Transverse colon (tissue), 4 donors: ENCODE results near the gene ROCK2. TPM values are rescaled to one million over a fixed set of nuclear protein-coding genes. Genes with fewer than 3 reads are reported as not detected.

Source experiments
- DNase-seq: peaks from one replicate; pipeline ENCODE4 v3.0.0-alpha.2; 2019
- H3K27ac ChIP-seq, 4 donors: fragments of 200-600 bp; sonication (generic); 2 replicates each; pipeline ENCODE4 v1.5.1; 2016 to 2018; ENCODE audit warnings: inconsistent platforms in 4 of 4
- H3K27me3 ChIP-seq: fragments of 200-600 bp; sonication (generic); 2 replicates; pipeline ENCODE4 v1.5.1; 2017; ENCODE audit warnings: inconsistent platforms
- H3K36me3 ChIP-seq, 4 donors: fragments of 200-600 bp; sonication (generic); 2 replicates each; pipeline ENCODE4 v1.5.1; 2017 to 2019; ENCODE audit warnings: inconsistent platforms in 4 of 4
- H3K4me1 ChIP-seq, 4 donors: fragments of 200-600 bp; sonication (generic); 2 replicates each; pipeline ENCODE4 v1.5.1; 2017 to 2020; ENCODE audit warnings: inconsistent platforms in 4 of 4
- H3K4me3 ChIP-seq, 4 donors: fragments of 200-600 bp; sonication (generic); 1 replicate in 1 of 4; 2 replicates in 3 of 4; pipeline versions ENCODE4 v1.5.1 to v1.6.1; 2017 to 2019; ENCODE audit warnings: inconsistent platforms in 4 of 4
- H3K9me3 ChIP-seq, 2 donors: fragments of 200-600 bp; sonication (generic); 2 replicates each; pipeline ENCODE4 v1.5.1; 2017 to 2019; ENCODE audit warnings: inconsistent platforms in 2 of 2
- CTCF ChIP-seq, 5 experiments: fragments of 200-600 bp in 3 of 5; fragments of 450-650 bp in 2 of 5; sonication (generic) in 3 of 5; IDR thresholded peaks; 1 replicate in 2 of 5; 2 replicates in 3 of 5; pipeline ENCODE4 v1.5.1; 2016 to 2017; ENCODE audit warnings: antibody characterized with exemption in 5 of 5, inconsistent platforms in 3 of 5, mild to moderate bottlenecking in 2 of 5, moderate library complexity in 1 of 5
- EP300 ChIP-seq: sonication (generic); formaldehyde crosslinking; IDR thresholded peaks from one replicate; pipeline ENCODE4 v1.6.1; 2017; ENCODE audit warnings: antibody characterized with exemption, low read depth
- POLR2A ChIP-seq: fragments of 450-650 bp; IDR thresholded peaks from one replicate; pipeline ENCODE4 v1.6.1; 2016; ENCODE audit warnings: antibody characterized with exemption, mild to moderate bottlenecking, moderate library complexity
- POLR2AphosphoS5 ChIP-seq, 3 donors: sonication (generic); formaldehyde crosslinking; IDR thresholded peaks; one replicate each; pipeline ENCODE4 v1.6.1; 2016; ENCODE audit warnings: antibody characterized with exemption in 3 of 3
- WGBS, 2 donors: methylation state at CpG; one replicate each; pipeline ENCODE4 v1.1.5; 2018; ENCODE audit warnings: low coverage in 1 of 2; 5-methylcytosine and 5-hydroxymethylcytosine counted together
- in situ Hi-C, 4 donors: fragments of 200-750 bp; cut with MboI; loops; one replicate each; pipeline versions ENCODE4 v1.15.0 to v1.15.1; 2017; ENCODE audit warnings: low sequenced_read_pairs in 3 of 4, low pct_ligation_motif_present in 1 of 4, low pct_unique_long_range_greater_than_20kb in 1 of 4
- intact Hi-C: fragments of 100-400 bp; cut with DNase I; formaldehyde crosslinking; loops from one replicate; pipeline ENCODE4 v1.15.1; 2023; ENCODE audit warnings: low total_unique reads
- total RNA-seq, 4 donors: library from RNA; depleted of rRNA; stranded (reverse); fragments of >200 nt; gene quantifications; one replicate each; pipeline ENCODE4 v1.1.0, GENCODE V29; 2016

ROCK2 gene
- total RNA-seq, 4 donors from 2014 or later: 53.9 to 93.0 (median 74.7) TPM

DNA sequence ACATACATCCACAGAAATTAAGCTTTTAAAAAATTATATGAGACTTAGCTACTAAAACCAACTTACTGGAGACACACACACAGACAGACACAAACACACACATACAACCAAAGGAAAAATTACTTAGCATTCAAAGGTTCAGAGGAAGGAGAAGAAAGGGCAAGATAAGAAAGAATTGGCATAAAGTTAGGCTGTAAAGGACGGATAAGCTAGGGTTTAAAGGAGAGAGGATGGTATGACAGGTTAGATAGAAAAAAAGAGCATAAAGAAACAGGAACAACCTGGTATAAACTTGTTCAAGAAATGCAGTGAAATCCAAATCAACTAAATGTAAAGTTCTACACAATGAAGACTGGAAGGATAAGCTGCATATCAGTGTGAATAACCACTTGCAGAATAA lies 115.7 kb downstream of the ROCK2 start:
- intact Hi-C loops: no loop called here
- DNase-seq: no peak
- H3K4me3 ChIP-seq: no peak overlapping the region
- in situ Hi-C loops: loop anchor here in 1 of 4 donors (25.0 kb wide), 1 partner anchor 184 kb away; no protein-coding TSS in a partner anchor
- H3K36me3 ChIP-seq: peaks cover 0 to 4% (median 0%) of the 10 kb centered on the region in 4 donors
- no peak for TF ChIP-seq POLR2AphosphoS5 (IDR thresholded peaks at IDR 0.05)
- TF ChIP-seq POLR2A: no peak
- TF ChIP-seq CTCF (IDR thresholded peaks at IDR 0.05): no peak
- TF ChIP-seq EP300: no peak
- H3K9me3 ChIP-seq: no peaks in the 10 kb centered on the region
- no peaks in the 10 kb centered on the region for H3K4me1 ChIP-seq
- no peaks in the 10 kb centered on the region for H3K27me3 ChIP-seq
- WGBS, 2 donors: 83 to 100% methylated on average over 1 of the region's 1 CpG
- no peak overlapping the region for H3K27ac ChIP-seq

GRCh38 chr2:11227595-11227994 lies 116.8 kb downstream of the ROCK2 start:
- intact Hi-C loops (no loop called here), in situ Hi-C loops (loop anchor here in 1 of 4 donors (25.0 kb wide), 1 partner anchor 185 kb away; no protein-coding TSS in a partner anchor)
- H3K27ac ChIP-seq: no peak overlapping the region
- H3K4me3 ChIP-seq: no peak overlapping the region
- DNase-seq: no peak
- no peaks in the 10 kb centered on the region for H3K4me1 ChIP-seq
- H3K9me3 ChIP-seq: no peaks in the 10 kb centered on the region
- TF ChIP-seq POLR2A: no peak
- TF ChIP-seq EP300: no peak
- peaks cover 0 to 4% (median 0%) of the 10 kb centered on the region in 4 donors for H3K36me3 ChIP-seq
- H3K27me3 ChIP-seq: no peaks in the 10 kb centered on the region

DNA sequence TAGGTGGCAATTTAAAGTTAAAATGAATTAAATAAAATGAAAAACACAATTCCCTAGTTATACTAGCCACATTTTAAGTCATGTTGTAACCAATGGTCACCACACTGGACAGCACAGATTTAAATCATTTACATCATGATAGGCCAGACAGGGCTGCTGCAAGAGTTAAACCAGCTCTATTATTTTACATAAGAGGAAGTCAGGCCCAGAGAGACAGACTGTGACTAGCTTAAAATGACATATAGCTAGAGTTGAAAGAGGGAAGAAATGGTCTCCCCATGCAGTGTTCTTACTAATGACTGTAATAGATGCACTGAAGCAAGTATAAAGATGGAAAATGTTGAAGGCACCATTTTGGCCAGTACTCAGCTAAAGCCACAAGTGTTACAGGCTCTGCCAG lies 119.5 kb downstream of the ROCK2 start:
- in situ Hi-C loops (loop anchor here in 1 of 4 donors (25.0 kb wide), 1 partner anchor 187 kb away; no protein-coding TSS in a partner anchor), intact Hi-C loops (no loop called here)
- Histone ChIP-seq H3K4me1 (no peaks in the 10 kb centered on the region), H3K27me3 (no peaks in the 10 kb centered on the region), H3K4me3 (no peak overlapping the region), H3K27ac (no peak overlapping the region), H3K9me3 (no peaks in the 10 kb centered on the region), H3K36me3 (peaks cover 0 to 13% (median 0%) of the 10 kb centered on the region in 4 donors)
- DNase-seq: no peak
- TF ChIP-seq POLR2AphosphoS5 (IDR thresholded peaks at IDR 0.05) (no peak), CTCF (IDR thresholded peaks at IDR 0.05) (no peak), EP300 (no peak), POLR2A (no peak)

- in situ Hi-C loops (no loop called here), intact Hi-C loops (no loop called here)
- Histone ChIP-seq H3K27ac (no peak overlapping the region), H3K9me3 (no peaks in the 10 kb centered on the region), H3K27me3 (no peaks in the 10 kb centered on the region), H3K4me3 (no peak overlapping the region), H3K4me1 (no peaks in the 10 kb centered on the region), H3K36me3 (peaks cover 0 to 16% (median 4%) of the 10 kb centered on the region in 4 donors)
- DNase-seq: no peak
- 88 to 90% methylated on average over 5 of the region's 5 CpGs for WGBS, 2 donors
- TF ChIP-seq POLR2A (no peak), CTCF (IDR thresholded peaks at IDR 0.05) (no peak), EP300 (no peak), POLR2AphosphoS5 (IDR thresholded peaks at IDR 0.05) (no peak)
Measured at GRCh38 chr2:11222845-11223244, 121.6 kb downstream of the ROCK2 start.

GRCh38 chr2:11220445-11220844 lies 124.0 kb downstream of the ROCK2 start:
- intact Hi-C loops: no loop called here
- no peak for TF ChIP-seq POLR2A
- TF ChIP-seq CTCF (IDR thresholded peaks at IDR 0.05): no peak
- Histone ChIP-seq H3K9me3 (no peaks in the 10 kb centered on the region), H3K4me1 (no peaks in the 10 kb centered on the region), H3K4me3 (no peak overlapping the region), H3K36me3 (peaks cover 0 to 27% (median 12%) of the 10 kb centered on the region in 4 donors), H3K27me3 (no peaks in the 10 kb centered on the region), H3K27ac (no peak overlapping the region)
- in situ Hi-C loops: no loop called here
- WGBS, 2 donors: 98 to 100% methylated on average over 2 of the region's 2 CpGs
- no peak for DNase-seq
